Neuronal stem cell (in vitro differentiated cells): Measurements from ENCODE around the gene TMIGD3. TPM values are rescaled to one million over a fixed set of nuclear protein-coding genes. Genes with fewer than 3 reads are reported as not detected.

Source experiments
- small RNA-seq: library from polyadenylated mRNA; stranded (forward); fragments of <200 nt; extraction: miRNeasy Mini kit (QIAGEN cat#:217004); gene quantifications from one replicate; pipeline ENCODE3, GENCODE V24; 2013; ENCODE audit not compliant: insufficient read depth

Gene TMIGD3

Small RNAs within 50 kb of the gene (small RNA-seq; reads per million reads assigned to genes)
- gene RF00019: not detected
- not detected for gene RNU6-792P
